NCI-H2081 (cell line): ENCODE results near the gene EBF4.
A peak's percentile ranks its signal among the peaks of the same experiment; 100 is the strongest.
"Not testable (repeated sequence)": the region's sequence is repeated elsewhere in the genome, so short reads cannot be mapped to it uniquely, and the experiment has no call there.

Experiments
- DNase-seq, 2 experiments: peaks; one replicate each; lab custom pipeline; 2025; lab: John Stamatoyannopoulos, UW

Gene EBF4

GRCh38 chr20:2673453-2673852 lies 19.1 kb upstream of the EBF4 start:
- no peak for DNase-seq

- DNase-seq: no peak
These were observed 12.5 kb upstream of the EBF4 start for GRCh38 chr20:2680046-2680445.

DNA sequence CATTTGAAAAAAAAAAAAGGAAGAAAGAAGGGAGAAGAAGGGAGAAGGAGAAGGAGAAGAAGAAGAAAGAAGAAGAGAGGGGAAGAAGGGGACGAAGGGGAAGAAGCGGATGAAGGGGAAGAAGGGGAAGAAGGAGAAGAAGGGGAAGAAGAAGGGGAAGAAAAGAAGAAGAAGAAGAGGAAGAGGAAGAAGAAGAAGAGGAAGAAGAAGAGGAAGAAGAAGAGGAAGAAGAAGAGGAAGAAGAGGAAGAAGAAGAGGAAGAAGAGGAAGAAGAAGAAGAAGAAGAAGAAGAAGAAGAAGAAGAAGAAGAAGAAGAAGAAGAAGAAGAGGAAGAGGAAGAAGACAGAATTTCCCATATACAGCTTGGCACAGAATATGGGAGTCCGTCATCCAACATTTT lies 10.5 kb upstream of the EBF4 start:
- not testable (repeated sequence) for DNase-seq

DNA sequence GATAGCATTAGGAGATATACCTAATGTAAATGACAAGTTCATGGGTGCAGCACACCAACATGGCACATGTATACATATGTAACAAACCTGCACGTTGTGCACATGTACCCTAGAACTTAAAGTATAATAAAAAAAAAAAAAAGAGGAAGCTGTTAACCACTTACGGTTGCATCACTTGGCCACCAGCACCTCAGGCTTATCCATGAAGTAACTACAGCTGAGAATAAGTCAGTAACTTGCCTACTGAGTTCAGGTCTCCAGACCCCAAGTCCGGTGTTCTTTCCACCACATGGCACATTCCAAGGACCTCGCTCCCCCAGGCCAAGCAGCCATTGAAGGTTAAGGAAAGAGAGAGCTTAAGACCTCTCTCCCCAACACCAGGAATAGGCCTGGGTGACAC lies 7.8 kb upstream of the EBF4 start:
- not testable (repeated sequence) for DNase-seq

DNA sequence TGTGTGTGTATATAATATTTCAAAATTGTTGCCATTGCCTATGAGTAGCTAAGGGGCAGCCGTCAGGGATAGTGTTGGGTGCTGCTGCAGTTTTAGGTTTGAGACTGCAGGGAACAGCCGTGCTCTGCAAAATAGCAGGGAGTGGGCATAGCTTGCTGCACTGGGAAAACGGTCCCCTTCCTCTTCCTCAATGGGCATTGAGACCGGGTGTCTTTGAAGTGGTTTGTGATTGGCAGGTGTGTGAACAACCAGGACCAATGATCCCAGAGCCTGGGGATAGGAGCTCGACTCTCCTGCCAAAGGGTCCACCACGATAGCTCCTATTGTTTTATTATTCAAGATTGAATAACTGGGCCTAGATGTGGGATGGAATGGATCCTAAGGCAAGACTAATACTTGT lies 5.1 kb upstream of the EBF4 start:
- DNase-seq: no peak

GRCh38 chr20:2688041-2688591 lies 4.5 kb upstream of the EBF4 start:
- no peak for DNase-seq

DNA sequence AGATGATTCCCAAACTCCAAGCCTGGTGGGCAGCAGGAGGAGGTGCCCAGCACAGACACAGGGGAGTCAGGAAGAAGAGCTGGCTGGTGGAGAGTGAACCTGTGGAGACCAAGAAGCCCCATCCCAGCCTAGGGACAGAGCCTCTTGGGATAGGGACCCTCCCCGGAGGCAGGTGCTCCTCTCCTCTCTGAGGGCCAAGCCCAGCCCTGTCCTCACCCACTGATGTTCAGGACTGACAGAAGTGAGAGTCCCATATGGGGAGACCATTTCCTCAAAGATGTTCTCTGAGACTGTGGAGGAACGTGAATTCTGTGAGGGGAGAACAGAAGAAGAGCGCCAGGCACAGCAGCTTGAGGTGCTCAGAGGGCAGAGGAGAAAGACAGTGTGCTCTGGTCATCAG lies 2.4 kb upstream of the EBF4 start:
- no peak for DNase-seq

DNA sequence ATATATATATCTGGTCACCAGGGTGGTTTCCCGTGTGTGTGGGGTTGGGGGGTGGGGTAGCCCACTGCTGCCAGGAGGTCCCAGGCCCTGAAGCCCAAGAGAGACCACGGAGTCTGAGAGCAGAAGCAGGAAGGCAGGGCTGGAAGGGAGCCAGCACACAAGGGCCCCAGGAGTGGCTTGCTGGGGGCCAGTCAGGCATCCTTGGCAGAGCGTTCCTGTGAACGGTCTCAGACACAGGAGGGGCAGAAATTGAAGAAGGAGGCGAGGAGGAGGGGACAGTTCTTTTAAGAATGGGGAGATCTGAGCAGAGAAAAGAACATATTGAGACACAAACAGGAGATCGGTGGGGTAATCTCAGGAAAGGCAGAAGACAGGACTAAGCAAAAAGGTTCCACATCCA lies 1.9 kb upstream of the EBF4 start:
- DNase-seq: no peak

DNA sequence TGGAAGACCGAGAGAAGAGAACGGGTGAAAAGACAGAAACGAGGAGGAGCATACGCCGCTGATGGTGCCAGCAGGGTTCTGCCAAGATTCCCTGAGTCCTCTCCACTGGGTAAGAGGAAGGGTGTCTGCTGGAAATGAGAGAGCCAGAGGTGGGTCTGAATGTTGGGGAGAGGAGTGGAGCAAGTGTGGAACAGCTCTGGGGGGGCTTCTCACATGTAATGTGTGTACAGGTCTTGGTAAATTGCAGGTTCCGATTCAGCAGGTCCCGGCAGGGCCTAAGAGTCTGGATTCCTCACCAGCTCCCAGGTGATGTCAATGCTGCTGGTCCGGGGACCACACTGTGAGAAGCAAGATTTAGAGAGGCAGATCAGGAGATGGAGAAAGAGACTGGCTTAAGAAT lies 1.5 kb upstream of the EBF4 start:
- DNase-seq: no peak

GRCh38 chr20:2691663-2692035 lies 931 bp upstream of the EBF4 start:
- DNase-seq: no peak

DNA sequence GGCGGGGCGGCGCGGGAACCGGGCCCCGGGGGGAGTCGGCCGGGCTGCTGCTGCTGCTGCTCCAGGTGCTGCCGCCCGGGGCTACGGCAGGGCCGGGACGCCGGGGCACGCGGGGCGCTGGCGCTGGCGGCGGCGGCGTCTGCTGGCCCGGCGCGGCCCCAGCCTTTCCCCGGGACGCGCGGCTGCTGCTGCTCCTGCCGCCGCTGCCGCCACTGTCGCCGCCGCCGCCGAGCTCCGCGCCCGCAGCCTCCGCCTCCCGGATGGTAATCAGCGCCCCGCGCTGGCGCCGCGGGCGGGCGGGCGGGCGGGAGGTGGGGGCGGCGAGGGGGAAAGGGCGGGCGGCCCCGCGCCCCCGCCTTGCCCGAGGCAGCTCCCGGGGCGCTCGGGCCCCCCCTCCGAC lies 306 bp downstream of the EBF4 start:
- DNase-seq: no peak

GRCh38 chr20:2693286-2694007 lies 867 bp downstream of the EBF4 start:
- DNase-seq: peak in 1 of 2 experiments; percentile 20

DNA sequence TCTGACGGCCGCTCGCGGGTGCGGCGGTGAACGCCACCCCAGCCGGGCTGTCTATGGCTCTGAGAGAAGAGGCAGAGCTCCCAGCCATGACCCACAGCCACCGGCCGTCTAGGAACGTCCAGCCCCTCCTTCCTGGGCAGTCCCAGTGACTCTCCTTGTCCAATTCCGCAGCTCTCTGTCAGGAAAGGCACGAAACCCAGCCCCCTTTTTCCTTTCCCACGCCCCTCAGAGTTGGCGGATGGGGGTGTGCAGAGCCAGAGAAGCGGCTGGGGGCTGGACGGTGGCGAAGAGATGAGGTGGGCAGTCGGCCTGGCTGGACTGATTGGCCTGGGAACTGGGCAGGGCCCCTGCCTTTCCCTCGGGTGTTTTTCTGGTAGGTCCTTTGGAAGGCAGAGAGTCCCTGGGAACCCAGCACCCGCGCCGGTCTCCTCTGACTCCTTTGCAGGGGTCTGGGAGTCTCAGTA lies 1.5 kb downstream of the EBF4 start:
- no peak for DNase-seq

DNA sequence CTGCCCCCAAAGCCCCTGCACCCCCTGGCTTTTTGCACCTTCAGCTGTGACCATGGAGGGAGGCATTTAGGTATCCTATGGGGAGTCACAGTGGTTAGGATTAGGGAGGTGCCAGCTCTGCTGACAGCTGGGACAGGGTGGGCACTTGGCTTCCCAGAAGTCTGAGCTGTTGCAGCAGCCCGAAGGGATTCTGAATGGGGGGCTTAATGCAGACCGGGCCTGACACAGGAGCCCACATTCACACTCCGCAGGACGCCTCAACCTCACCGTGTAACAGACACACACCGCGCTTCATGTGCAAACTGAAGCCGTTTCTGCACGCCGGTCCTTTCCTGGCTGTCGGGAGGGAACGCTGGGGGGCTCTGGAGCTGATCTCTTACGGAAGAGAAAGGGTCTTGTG lies 1.9 kb downstream of the EBF4 start:
- no peak for DNase-seq

GRCh38 chr20:2695206-2695983 lies 2.8 kb downstream of the EBF4 start:
- no peak for DNase-seq

DNA sequence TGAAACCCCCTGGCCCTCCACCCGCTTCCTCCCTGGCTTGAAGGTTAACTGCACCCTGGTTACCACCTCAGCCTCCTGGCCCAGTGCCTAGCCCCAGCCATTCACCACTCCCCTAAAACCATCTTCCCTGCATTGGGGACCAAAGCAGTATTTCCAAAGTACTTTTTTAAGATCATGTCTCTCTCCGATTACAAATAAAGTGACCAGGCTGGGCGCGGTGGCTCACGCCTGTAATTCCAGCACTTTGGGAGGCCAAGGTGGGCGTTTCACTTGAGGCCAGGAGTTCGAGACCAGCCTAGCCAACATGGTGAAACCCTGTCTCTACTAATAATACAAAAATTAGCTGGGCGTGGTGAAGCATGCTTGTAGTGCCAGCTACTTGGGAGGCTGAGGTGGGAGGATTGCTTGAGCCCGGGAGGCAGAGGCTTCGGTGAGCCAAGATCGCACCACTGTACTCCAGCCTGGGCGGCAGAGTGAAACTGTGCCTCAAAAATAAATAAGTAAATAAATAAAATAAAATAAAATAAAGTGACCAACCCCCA lies 3.5 kb downstream of the EBF4 start:
- DNase-seq: not testable (repeated sequence)

DNA sequence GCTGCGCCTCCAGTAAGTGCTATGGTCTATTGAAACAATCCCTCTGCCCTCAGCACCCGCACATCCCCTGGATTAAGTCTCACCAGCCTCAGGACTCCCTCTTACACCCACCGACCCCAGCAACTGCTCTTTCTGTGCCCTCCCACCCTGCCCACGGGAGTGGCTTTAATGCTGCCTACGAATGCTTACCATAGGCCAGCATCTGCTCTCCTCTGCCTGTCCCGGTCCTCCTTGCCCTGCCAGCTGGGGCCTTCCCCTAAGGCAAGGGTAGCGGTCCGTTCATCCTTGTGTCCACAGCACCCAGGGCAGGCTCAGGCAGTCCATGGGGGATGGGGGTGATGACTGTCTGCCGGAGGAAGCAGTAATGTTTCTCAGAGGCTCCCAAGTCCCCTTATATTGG lies 4.1 kb downstream of the EBF4 start:
- no peak for DNase-seq

DNA sequence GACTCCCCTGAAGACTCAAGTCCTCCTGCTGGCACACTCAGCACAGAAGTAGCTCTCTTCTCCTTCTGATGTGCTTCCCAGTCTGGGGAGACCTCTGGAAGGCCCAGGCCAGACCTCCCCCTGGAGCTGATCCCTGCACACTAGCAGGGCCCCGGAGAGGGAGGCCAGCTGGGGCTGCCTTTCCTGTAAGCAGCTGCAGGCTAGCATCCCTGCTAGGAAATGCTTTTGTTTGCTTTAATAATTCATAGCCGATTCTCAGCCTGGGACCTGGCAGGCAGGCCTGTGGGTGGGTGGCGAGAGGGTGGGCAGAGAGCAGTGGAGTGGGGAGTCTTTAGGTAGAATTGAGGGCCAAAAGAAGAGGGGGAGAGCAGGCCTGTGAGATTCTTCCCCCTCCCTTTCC lies 5.2 kb downstream of the EBF4 start:
- peak in 1 of 2 experiments; percentile 44 for DNase-seq

- no peak for DNase-seq
These were observed 5.7 kb downstream of the EBF4 start for GRCh38 chr20:2698186-2698817.

GRCh38 chr20:2698912-2699311 lies 6.3 kb downstream of the EBF4 start:
- DNase-seq: no peak

- no peak for DNase-seq
These were observed 7.3 kb downstream of the EBF4 start for GRCh38 chr20:2699775-2700413.
